ENCODE measurements around the gene BMP4.
A peak's percentile ranks its signal among the peaks of the same experiment; 100 is the strongest.

BMP4 gene

DNA sequence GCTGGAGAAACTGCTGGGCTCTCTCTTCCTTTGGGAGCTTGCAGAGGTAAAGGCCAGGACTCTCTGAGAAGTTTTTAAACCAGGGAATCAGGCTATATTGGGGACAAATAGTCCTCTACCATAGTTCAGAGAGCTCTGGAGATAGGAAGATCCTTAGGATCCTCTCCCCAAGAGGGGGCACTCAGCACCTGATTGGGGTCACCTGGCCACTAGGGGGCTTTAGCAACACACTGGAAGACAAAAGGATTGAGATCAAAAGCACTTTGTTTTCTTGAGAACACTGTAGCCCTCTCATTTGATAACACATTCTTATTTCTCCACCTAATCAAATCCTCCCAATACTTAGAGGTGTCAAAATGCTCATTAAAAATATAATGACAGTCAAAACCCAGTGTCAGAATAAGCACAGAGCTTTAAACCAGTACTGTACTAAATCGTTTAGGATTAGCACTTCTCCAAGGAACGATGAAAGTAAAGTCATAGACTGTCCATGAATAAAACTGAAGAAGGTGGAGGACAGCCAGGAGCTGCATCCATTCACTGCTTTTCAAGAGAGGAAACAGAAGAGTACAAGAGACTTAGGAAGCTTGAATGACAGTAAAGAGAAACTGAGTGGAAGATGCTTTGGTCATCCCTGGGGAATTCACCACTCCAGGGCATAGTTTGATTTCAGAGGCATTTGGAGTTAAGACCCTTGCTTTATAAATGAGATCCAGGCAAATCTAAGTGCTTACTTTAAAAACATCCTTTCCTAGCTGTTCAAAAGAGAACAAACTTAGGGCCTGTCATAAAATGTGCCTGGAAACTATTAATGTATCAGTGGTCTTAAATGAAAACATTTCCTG lies 26.5 kb downstream of the BMP4 start:
- H3K36me3 ChIP-seq (ENCODE audit: control insufficient read depth, insufficient read depth, low read length), result no peaks in the 10 kb centered on the region
- H2AFZ ChIP-seq, result no peak overlapping the region
- H3K4me3 ChIP-seq (ENCODE audit: low read depth, low read length), result no peak overlapping the region
- H3K4me2 ChIP-seq (ENCODE audit: low read length), result no peak overlapping the region
- H3K9ac ChIP-seq, result no peak overlapping the region
- TF ChIP-seq, protein P1, sequence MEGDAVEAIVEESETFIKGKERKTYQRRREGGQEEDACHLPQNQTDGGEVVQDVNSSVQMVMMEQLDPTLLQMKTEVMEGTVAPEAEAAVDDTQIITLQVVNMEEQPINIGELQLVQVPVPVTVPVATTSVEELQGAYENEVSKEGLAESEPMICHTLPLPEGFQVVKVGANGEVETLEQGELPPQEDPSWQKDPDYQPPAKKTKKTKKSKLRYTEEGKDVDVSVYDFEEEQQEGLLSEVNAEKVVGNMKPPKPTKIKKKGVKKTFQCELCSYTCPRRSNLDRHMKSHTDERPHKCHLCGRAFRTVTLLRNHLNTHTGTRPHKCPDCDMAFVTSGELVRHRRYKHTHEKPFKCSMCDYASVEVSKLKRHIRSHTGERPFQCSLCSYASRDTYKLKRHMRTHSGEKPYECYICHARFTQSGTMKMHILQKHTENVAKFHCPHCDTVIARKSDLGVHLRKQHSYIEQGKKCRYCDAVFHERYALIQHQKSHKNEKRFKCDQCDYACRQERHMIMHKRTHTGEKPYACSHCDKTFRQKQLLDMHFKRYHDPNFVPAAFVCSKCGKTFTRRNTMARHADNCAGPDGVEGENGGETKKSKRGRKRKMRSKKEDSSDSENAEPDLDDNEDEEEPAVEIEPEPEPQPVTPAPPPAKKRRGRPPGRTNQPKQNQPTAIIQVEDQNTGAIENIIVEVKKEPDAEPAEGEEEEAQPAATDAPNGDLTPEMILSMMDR (IDR thresholded peaks at IDR 0.05), result peak; percentile 80
- no peaks in the 10 kb centered on the region for H3K4me1 ChIP-seq
- no peaks in the 10 kb centered on the region for H3K27me3 ChIP-seq (ENCODE audit: control insufficient read depth, insufficient read depth, low read length)
- no peak overlapping the region for H3K27ac ChIP-seq
- H3K9me3 ChIP-seq (ENCODE audit: control insufficient read depth, low read length), result no peaks in the 10 kb centered on the region
- no peaks in the 10 kb centered on the region for H3K79me2 ChIP-seq

DNA sequence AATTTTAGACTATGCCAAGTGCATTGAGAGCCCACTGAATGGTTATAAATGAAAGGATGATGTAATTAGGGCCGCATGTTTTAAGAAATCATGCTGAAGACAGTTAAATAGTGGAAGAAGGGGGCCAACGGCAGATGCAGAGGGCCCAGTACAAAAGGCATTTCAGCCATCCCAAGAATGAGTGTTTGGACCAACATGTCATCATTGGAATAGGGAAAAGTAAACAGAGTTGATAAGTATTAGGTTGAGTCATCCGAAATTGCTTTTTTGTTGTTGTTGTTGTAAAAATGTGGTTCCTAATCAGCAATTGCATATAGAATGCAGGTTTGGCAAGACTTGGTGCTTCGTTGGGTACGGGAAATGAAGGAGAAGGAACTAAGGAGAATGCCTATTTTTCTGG lies 29.5 kb downstream of the BMP4 start:
- no peaks in the 10 kb centered on the region for H3K36me3 ChIP-seq (ENCODE audit: control insufficient read depth, insufficient read depth, low read length)
- no peaks in the 10 kb centered on the region for H3K79me2 ChIP-seq
- no peak overlapping the region for H3K9ac ChIP-seq
- no peak overlapping the region for H3K27ac ChIP-seq
- no peaks in the 10 kb centered on the region for H3K4me1 ChIP-seq
- no peak overlapping the region for H3K4me2 ChIP-seq (ENCODE audit: low read length)
- H2AFZ ChIP-seq, result no peak overlapping the region
- TF ChIP-seq, protein P1 (IDR thresholded peaks at IDR 0.05), result no peak
- no peak overlapping the region for H3K4me3 ChIP-seq (ENCODE audit: low read depth, low read length)
- H3K27me3 ChIP-seq (ENCODE audit: control insufficient read depth, insufficient read depth, low read length), result no peaks in the 10 kb centered on the region
- no peaks in the 10 kb centered on the region for H3K9me3 ChIP-seq (ENCODE audit: control insufficient read depth, low read length)

DNA sequence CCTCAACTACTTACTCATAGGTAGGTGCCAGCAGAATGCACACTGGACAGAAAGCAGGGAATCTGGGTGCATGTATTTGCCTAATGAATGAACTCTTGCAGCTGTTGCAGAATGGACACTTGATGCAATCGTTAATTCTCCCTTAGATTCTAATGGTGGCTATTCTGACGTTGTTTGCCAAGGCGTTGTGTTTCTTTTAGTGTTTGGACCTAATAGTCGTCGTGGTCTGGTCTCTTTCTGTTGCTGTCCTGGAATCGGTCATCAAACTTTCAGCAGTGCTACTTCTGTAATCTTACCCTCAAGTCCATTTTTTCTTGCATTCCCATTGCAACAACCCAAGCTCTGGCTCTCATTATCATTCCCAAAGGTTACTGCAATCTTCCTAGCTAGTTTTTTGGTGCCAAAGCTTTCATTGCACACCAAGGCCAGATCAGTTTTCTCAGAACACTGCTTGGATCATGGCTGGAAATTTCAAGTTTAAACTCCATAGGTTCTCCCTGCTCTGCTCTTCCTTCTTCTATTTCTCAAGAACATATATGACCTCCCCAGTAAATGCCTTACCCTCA lies 31.3 kb downstream of the BMP4 start:
- Histone ChIP-seq H3K27me3 (ENCODE audit: control insufficient read depth, insufficient read depth, low read length) (no peaks in the 10 kb centered on the region), H3K9me3 (ENCODE audit: control insufficient read depth, low read length) (no peaks in the 10 kb centered on the region), H3K27ac (no peak overlapping the region), H3K36me3 (ENCODE audit: control insufficient read depth, insufficient read depth, low read length) (no peaks in the 10 kb centered on the region), H3K4me2 (ENCODE audit: low read length) (no peak overlapping the region), H3K4me1 (no peaks in the 10 kb centered on the region), H2AFZ (no peak overlapping the region), H3K4me3 (ENCODE audit: low read depth, low read length) (no peak overlapping the region), H3K9ac (no peak overlapping the region), H3K79me2 (no peaks in the 10 kb centered on the region)
- TF ChIP-seq, protein P1 (IDR thresholded peaks at IDR 0.05), result no peak

DNA sequence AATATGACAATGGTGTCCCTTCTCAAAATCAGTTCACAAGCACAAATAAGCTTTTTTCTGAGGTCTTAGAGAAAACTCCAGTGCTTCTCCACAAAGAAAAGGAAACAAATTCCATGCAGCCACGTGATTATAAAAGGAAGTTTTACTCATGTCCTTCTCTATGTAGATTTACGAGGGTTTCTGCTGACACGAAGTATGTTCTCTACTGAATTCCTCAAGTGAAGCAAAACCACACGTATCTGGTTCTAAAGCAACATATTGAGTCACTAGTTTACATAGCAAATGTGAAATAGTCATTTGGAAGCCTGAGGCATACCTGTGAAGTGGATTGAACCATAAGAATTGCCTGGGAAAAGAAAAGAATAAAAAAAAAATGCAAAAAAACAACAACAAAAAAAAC lies 31.9 kb downstream of the BMP4 start:
- TF ChIP-seq, protein P1 (IDR thresholded peaks at IDR 0.05), result no peak
- Histone ChIP-seq H3K27ac (no peak overlapping the region), H3K27me3 (ENCODE audit: control insufficient read depth, insufficient read depth, low read length) (no peaks in the 10 kb centered on the region), H3K4me3 (ENCODE audit: low read depth, low read length) (no peak overlapping the region), H3K4me2 (ENCODE audit: low read length) (no peak overlapping the region), H3K9me3 (ENCODE audit: control insufficient read depth, low read length) (no peaks in the 10 kb centered on the region), H3K4me1 (no peaks in the 10 kb centered on the region), H3K36me3 (ENCODE audit: control insufficient read depth, insufficient read depth, low read length) (no peaks in the 10 kb centered on the region), H3K9ac (no peak overlapping the region), H3K79me2 (no peaks in the 10 kb centered on the region), H2AFZ (no peak overlapping the region)

Measured in parathyroid adenoma (tissue), 2 donors.